ENCODE measurements around the gene HS3ST2.

GRCh38 chr16:22882981-22883380 lies 69.0 kb downstream of the HS3ST2 start:
- TF ChIP-seq, protein P1, sequence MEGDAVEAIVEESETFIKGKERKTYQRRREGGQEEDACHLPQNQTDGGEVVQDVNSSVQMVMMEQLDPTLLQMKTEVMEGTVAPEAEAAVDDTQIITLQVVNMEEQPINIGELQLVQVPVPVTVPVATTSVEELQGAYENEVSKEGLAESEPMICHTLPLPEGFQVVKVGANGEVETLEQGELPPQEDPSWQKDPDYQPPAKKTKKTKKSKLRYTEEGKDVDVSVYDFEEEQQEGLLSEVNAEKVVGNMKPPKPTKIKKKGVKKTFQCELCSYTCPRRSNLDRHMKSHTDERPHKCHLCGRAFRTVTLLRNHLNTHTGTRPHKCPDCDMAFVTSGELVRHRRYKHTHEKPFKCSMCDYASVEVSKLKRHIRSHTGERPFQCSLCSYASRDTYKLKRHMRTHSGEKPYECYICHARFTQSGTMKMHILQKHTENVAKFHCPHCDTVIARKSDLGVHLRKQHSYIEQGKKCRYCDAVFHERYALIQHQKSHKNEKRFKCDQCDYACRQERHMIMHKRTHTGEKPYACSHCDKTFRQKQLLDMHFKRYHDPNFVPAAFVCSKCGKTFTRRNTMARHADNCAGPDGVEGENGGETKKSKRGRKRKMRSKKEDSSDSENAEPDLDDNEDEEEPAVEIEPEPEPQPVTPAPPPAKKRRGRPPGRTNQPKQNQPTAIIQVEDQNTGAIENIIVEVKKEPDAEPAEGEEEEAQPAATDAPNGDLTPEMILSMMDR (IDR thresholded peaks at IDR 0.05): no peak
- no peak for TF ChIP-seq POLR2A (IDR thresholded peaks at IDR 0.05)

Measured in body of pancreas (tissue), 4 donors.